HCT116 (cell line): ENCODE measurements around the gene BIK. TPM values are rescaled to one million over a fixed set of nuclear protein-coding genes. Genes with fewer than 3 reads are reported as not detected.

Experiments used
- ATAC-seq: fragments of 200-7000 bp; cut with Tn5 transposase; 2 replicates; pipeline ENCODE4 v1.9.1; 2020; ENCODE audit warnings: mild to moderate bottlenecking, moderate library complexity
- BruUV-seq: library from RNA; stranded (reverse); fragments of 400-500 nt; replicated peaks from 2 replicates; lab custom pipeline; 2021; lab: Mats Ljungman, UMichigan
- CTCF ChIA-PET: fragments of 300-600 bp; sonication (Branson Sonifier 250); formaldehyde crosslinking; loops from one replicate; lab custom pipeline; 2021; ENCODE audit warnings: antibody characterized with exemption; lab: Charles Lee
- POLR2A ChIA-PET: fragments of 300-600, 350-600 bp; sonication (Branson Sonifier 250); formaldehyde crosslinking; loops from one replicate; lab custom pipeline; 2021; ENCODE audit warnings: antibody characterized with exemption; lab: Charles Lee
- RAD21 ChIA-PET, 2 experiments: fragments of 300-600 bp; sonication (Branson Sonifier 250); formaldehyde crosslinking; loops; one replicate each; lab custom pipeline; 2023; ENCODE audit warnings: low total read pairs in 2 of 2; ENCODE audit not compliant: uncharacterized antibody in 2 of 2, unreplicated experiment in 2 of 2, low non-redundant PET in 1 of 2; lab: Charles Lee
- DNase-seq: peaks from one replicate; pipeline ENCODE4 v3.0.0-alpha.2; 2010; ENCODE audit warnings: low read depth, low spot score
- H2AFZ ChIP-seq: fragments of 200-600 bp; shearing (Covaris generic), sonication (generic); 2 replicates; pipeline ENCODE4 v1.6.1; 2017; ENCODE audit warnings: low read depth, mixed run types, mixed read lengths, antibody characterized with exemption, low read length; ENCODE audit not compliant: poor library complexity, severe bottlenecking
- H3K27ac ChIP-seq: 2 replicates; pipeline ENCODE4 v1.5.1; 2012; ENCODE audit warnings: low read depth, low read length
- H3K27me3 ChIP-seq: fragments of 200-600 bp; sonication (generic); 2 replicates; pipeline ENCODE4 v1.6.1; 2016; ENCODE audit warnings: mixed run types, low read length, mixed read lengths; ENCODE audit not compliant: insufficient read depth
- H3K36me3 ChIP-seq, 2 experiments: fragments of 200-500 bp in 1 of 2; fragments of 200-600 bp in 1 of 2; sonication (Bioruptor generic) in 1 of 2; sonication (generic) in 1 of 2; 2 replicates each; pipeline versions ENCODE4 v1.5.1 to v1.6.1; 2014 to 2016; ENCODE audit warnings: low read length in 2 of 2, inconsistent platforms in 1 of 2, mixed read lengths in 1 of 2, mixed run types in 1 of 2; ENCODE audit not compliant: insufficient read depth in 2 of 2, control insufficient read depth in 1 of 2
- H3K4me1 ChIP-seq, 2 experiments: fragments of 200-600 bp in 1 of 2; sonication (generic) in 1 of 2; 2 replicates each; pipeline versions ENCODE4 v1.5.1 to v1.6.1; 2012 to 2017; ENCODE audit warnings: low read length in 2 of 2, inconsistent platforms in 1 of 2, mild to moderate bottlenecking in 1 of 2, mixed read lengths in 1 of 2, mixed run types in 1 of 2, moderate library complexity in 1 of 2; ENCODE audit not compliant: insufficient read depth in 2 of 2, control insufficient read depth in 1 of 2
- H3K4me2 ChIP-seq: fragments of 200-600 bp; sonication (generic); 2 replicates; pipeline ENCODE4 v1.6.1; 2017; ENCODE audit warnings: mixed run types, low read length, mixed read lengths
- H3K4me3 ChIP-seq, 2 experiments: fragments of 200-600 bp in 1 of 2; sonication (generic) in 1 of 2; replicated peaks in 1 of 2; 2 replicates each; pipeline ENCODE4 v1.5.1; 2011 to 2016; ENCODE audit warnings: low read length in 2 of 2, control low read depth in 1 of 2, low read depth in 1 of 2, mild to moderate bottlenecking in 1 of 2, mixed read lengths in 1 of 2, mixed run types in 1 of 2
- H3K79me2 ChIP-seq: fragments of 200-600 bp; sonication (generic); 2 replicates; pipeline ENCODE4 v1.6.1; 2017; ENCODE audit warnings: mild to moderate bottlenecking, mixed run types, low read length, moderate library complexity, mixed read lengths; ENCODE audit not compliant: insufficient read depth
- H3K9ac ChIP-seq: fragments of 200-600 bp; sonication (generic); 2 replicates; pipeline ENCODE4 v1.6.1; 2016; ENCODE audit warnings: low read length, mixed read lengths
- H3K9me2 ChIP-seq: fragments of 200-600 bp; sonication (generic), shearing (Covaris generic); 2 replicates; pipeline ENCODE4 v1.6.1; 2017; ENCODE audit warnings: mixed run types, mild to moderate bottlenecking, moderate library complexity; ENCODE audit not compliant: insufficient read depth
- H3K9me3 ChIP-seq, 2 experiments: fragments of 200-500 bp in 1 of 2; fragments of 200-600 bp in 1 of 2; sonication (Bioruptor generic) in 1 of 2; sonication (generic) in 1 of 2; 2 replicates each; pipeline ENCODE4 v1.6.1; 2014 to 2017; ENCODE audit warnings: low read length in 2 of 2, mixed read lengths in 2 of 2, inconsistent platforms in 1 of 2, low read depth in 1 of 2, mild to moderate bottlenecking in 1 of 2, mixed run types in 1 of 2, moderate library complexity in 1 of 2; ENCODE audit not compliant: control insufficient read depth in 1 of 2, insufficient read depth in 1 of 2
- H4K20me1 ChIP-seq: fragments of 200-600 bp; sonication (generic), shearing (Covaris generic); 2 replicates; pipeline ENCODE4 v1.6.1; 2017; ENCODE audit warnings: mixed run types, mild to moderate bottlenecking, moderate library complexity; ENCODE audit not compliant: insufficient read depth
- CEBPB ChIP-seq: IDR thresholded peaks from 2 replicates; pipeline ENCODE4 v1.6.1; 2012; ENCODE audit warnings: low read depth
- EGR1 ChIP-seq: IDR thresholded peaks from 2 replicates; pipeline ENCODE4 v1.6.1; 2012; ENCODE audit warnings: low read depth
- ELF1 ChIP-seq: IDR thresholded peaks from 2 replicates; pipeline ENCODE4 v1.6.1; 2012; ENCODE audit warnings: low read depth, borderline replicate concordance
- EZH2 ChIP-seq: fragments of 200-600 bp; sonication (generic); IDR thresholded peaks from 2 replicates; pipeline ENCODE4 v1.6.1; 2017; ENCODE audit warnings: antibody characterized with exemption, mixed run types
- JUND ChIP-seq: IDR thresholded peaks from 2 replicates; pipeline ENCODE4 v1.6.1; 2012
- POLR2A ChIP-seq: IDR thresholded peaks from 2 replicates; pipeline ENCODE4 v1.7.0; 2011; ENCODE audit warnings: borderline replicate concordance; ENCODE audit not compliant: insufficient read depth, insufficient read length; ENCODE audit errors: extremely low read depth
- POLR2AphosphoS5 ChIP-seq: IDR thresholded peaks from 2 replicates; pipeline ENCODE4 v1.6.1; 2011; ENCODE audit warnings: mild to moderate bottlenecking, low read depth, low read length, moderate library complexity
- RAD21 ChIP-seq: IDR thresholded peaks from 2 replicates; pipeline ENCODE4 v1.6.1; 2012; ENCODE audit warnings: low read depth, mild to moderate bottlenecking
- SIN3A ChIP-seq: IDR thresholded peaks from 2 replicates; pipeline ENCODE4 v1.6.1; 2012; ENCODE audit warnings: low read depth
- SRF ChIP-seq: IDR thresholded peaks from 2 replicates; pipeline ENCODE4 v1.6.1; 2012; ENCODE audit warnings: low read depth
- TCF7L2 ChIP-seq: IDR thresholded peaks from 2 replicates; pipeline ENCODE4 v1.7.0; 2011; ENCODE audit warnings: borderline replicate concordance, inconsistent platforms; ENCODE audit not compliant: insufficient read depth, insufficient read length; ENCODE audit errors: extremely low read depth
- ZFX ChIP-seq: fragments of 450-650 bp; IDR thresholded peaks from 2 replicates; pipeline ENCODE4 v1.6.1; 2017
- ZNF274 ChIP-seq: fragments of 200-500 bp; sonication (Bioruptor generic); IDR thresholded peaks from 2 replicates; pipeline ENCODE4 v1.6.1; 2014; ENCODE audit warnings: mild to moderate bottlenecking, low read depth, low read length, inconsistent platforms
- intact Hi-C: fragments of 100-400 bp; cut with micrococcal nuclease; formaldehyde crosslinking; loops from 2 replicates; pipeline ENCODE4 v1.10.0; 2022
- total RNA-seq: library from RNA; stranded (reverse); gene quantifications from one replicate; pipeline ENCODE4 v1.2.1, GENCODE V29; 2021; ENCODE audit not compliant: unreplicated experiment
- TF ChIP-seq, protein P1 (sequence below): IDR thresholded peaks from 2 replicates; pipeline ENCODE4 v1.6.1; 2011; ENCODE audit warnings: mild to moderate bottlenecking, low read length, moderate library complexity; ENCODE audit not compliant: insufficient replicate concordance; ENCODE audit errors: extremely low read depth
- TF ChIP-seq, protein P2 (sequence below): IDR thresholded peaks from 2 replicates; pipeline ENCODE4 v1.6.1; 2012
- TF ChIP-seq, protein P3 (sequence below): IDR thresholded peaks from 2 replicates; pipeline ENCODE4 v1.6.1; 2012
- TF ChIP-seq, protein P4 (sequence below): IDR thresholded peaks from 2 replicates; pipeline ENCODE4 v1.6.1; 2012; ENCODE audit warnings: low read depth

The BIK gene
- total RNA-seq, 1 experiment from 2014 or later, result 31.0 TPM

DNA sequence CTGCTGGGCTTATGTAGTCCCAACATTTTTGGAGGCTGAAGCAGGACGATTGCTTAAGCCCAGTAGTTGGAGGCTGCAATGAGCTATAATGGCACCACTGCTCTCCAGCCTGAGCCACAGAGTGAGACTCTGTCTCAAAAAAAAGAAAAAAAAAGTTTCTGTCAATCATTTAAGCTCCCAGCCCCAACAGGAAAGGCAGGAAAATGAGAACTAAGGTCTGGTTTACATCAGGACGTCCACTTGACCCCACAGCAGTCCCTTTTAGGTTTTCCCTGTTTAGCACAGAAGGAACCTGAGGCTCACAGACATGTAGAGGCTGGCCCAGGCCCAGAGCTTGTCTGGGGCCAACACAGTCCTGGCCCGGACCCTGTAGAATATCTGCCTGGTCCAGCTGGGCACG, 12.2 kb upstream of the BIK start (continued):
- TF ChIP-seq POLR2AphosphoS5 (no peak), EZH2 (no peak), CEBPB (no peak), SRF (no peak), ZNF274 (no peak), JUND (no peak), RAD21 (no peak), EGR1 (no peak)
- TF ChIP-seq, protein P1, sequence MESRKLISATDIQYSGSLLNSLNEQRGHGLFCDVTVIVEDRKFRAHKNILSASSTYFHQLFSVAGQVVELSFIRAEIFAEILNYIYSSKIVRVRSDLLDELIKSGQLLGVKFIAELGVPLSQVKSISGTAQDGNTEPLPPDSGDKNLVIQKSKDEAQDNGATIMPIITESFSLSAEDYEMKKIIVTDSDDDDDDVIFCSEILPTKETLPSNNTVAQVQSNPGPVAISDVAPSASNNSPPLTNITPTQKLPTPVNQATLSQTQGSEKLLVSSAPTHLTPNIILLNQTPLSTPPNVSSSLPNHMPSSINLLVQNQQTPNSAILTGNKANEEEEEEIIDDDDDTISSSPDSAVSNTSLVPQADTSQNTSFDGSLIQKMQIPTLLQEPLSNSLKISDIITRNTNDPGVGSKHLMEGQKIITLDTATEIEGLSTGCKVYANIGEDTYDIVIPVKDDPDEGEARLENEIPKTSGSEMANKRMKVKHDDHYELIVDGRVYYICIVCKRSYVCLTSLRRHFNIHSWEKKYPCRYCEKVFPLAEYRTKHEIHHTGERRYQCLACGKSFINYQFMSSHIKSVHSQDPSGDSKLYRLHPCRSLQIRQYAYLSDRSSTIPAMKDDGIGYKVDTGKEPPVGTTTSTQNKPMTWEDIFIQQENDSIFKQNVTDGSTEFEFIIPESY, result no peak
- TF ChIP-seq, protein P2, sequence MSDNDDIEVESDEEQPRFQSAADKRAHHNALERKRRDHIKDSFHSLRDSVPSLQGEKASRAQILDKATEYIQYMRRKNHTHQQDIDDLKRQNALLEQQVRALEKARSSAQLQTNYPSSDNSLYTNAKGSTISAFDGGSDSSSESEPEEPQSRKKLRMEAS, result no peak

DNA sequence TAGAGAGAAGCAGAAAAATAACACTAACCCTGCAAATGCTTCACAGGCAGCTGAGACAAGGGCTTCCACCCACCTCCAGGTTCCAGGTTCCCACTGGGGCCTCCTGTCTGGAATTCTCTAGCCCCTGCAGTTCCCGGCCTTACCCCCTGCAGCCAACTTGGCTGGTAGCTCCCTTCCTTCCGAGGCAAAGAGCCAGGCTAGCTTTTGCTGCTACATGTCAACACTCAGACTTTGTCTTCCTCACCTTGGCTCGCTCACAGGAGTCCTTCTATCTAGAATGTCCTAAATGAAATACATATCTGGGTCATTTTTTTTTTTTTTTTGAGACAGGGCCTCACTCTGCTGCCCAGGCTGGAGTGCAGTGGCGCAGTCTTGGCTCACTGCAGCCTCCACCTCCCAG, 11.5 kb upstream of the BIK start:
- H3K9me3 ChIP-seq, result peaks cover 3 to 9% of the 10 kb centered on the region in 2 experiments; a peak in 2 of 4 replicates
- RAD21 ChIA-PET, result no interaction called here
- BruUV-seq, result no TSS peak
- H3K4me1 ChIP-seq, result peaks cover 12 to 20% of the 10 kb centered on the region in 2 experiments
- no peak overlapping the region for H3K9ac ChIP-seq
- no peaks in the 10 kb centered on the region for H4K20me1 ChIP-seq
- H3K4me3 ChIP-seq, result no peak overlapping the region
- no peak for ATAC-seq
- intact Hi-C loops, result loop anchor here (10.0 kb wide), 1 partner anchor 164 kb away; no protein-coding TSS in a partner anchor
- CTCF ChIA-PET, result interaction anchor here (1.4 kb wide), 1 partner anchor 9 kb away, joined by 3 read pairs; no protein-coding TSS in a partner anchor
- POLR2A ChIA-PET, result no interaction called here
- no peaks in the 10 kb centered on the region for H3K9me2 ChIP-seq
- H2AFZ ChIP-seq, result no peak overlapping the region
- no peak for DNase-seq
- no peaks in the 10 kb centered on the region for H3K79me2 ChIP-seq
- H3K27me3 ChIP-seq, result no peaks in the 10 kb centered on the region
- no peak overlapping the region for H3K4me2 ChIP-seq
- no peak overlapping the region for H3K27ac ChIP-seq
- H3K36me3 ChIP-seq, result no peaks in the 10 kb centered on the region
- TF ChIP-seq POLR2AphosphoS5, result no peak
- TF ChIP-seq CEBPB, result no peak
- TF ChIP-seq TCF7L2, result no peak
- TF ChIP-seq, protein P3, sequence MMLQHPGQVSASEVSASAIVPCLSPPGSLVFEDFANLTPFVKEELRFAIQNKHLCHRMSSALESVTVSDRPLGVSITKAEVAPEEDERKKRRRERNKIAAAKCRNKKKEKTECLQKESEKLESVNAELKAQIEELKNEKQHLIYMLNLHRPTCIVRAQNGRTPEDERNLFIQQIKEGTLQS, result no peak
- TF ChIP-seq, protein P2, result no peak
- TF ChIP-seq ELF1, result no peak
- no peak for TF ChIP-seq SIN3A
- no peak for TF ChIP-seq ZFX
- TF ChIP-seq POLR2A, result no peak
- TF ChIP-seq EGR1, result no peak
- no peak for TF ChIP-seq EZH2
- no peak for TF ChIP-seq RAD21
- TF ChIP-seq, protein P4, sequence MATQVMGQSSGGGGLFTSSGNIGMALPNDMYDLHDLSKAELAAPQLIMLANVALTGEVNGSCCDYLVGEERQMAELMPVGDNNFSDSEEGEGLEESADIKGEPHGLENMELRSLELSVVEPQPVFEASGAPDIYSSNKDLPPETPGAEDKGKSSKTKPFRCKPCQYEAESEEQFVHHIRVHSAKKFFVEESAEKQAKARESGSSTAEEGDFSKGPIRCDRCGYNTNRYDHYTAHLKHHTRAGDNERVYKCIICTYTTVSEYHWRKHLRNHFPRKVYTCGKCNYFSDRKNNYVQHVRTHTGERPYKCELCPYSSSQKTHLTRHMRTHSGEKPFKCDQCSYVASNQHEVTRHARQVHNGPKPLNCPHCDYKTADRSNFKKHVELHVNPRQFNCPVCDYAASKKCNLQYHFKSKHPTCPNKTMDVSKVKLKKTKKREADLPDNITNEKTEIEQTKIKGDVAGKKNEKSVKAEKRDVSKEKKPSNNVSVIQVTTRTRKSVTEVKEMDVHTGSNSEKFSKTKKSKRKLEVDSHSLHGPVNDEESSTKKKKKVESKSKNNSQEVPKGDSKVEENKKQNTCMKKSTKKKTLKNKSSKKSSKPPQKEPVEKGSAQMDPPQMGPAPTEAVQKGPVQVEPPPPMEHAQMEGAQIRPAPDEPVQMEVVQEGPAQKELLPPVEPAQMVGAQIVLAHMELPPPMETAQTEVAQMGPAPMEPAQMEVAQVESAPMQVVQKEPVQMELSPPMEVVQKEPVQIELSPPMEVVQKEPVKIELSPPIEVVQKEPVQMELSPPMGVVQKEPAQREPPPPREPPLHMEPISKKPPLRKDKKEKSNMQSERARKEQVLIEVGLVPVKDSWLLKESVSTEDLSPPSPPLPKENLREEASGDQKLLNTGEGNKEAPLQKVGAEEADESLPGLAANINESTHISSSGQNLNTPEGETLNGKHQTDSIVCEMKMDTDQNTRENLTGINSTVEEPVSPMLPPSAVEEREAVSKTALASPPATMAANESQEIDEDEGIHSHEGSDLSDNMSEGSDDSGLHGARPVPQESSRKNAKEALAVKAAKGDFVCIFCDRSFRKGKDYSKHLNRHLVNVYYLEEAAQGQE, result no peak
- TF ChIP-seq, protein P1, result no peak
